HG02588 (cell line): ENCODE data around the gene SZT2.

Source experiments
- ATAC-seq: cut with Tn5 transposase; IDR thresholded peaks from one replicate; pipeline ENCODE4 v1.9.1; 2021; ENCODE audit warnings: mild to moderate bottlenecking, moderate library complexity; ENCODE audit not compliant: unreplicated experiment

The SZT2 gene

DNA sequence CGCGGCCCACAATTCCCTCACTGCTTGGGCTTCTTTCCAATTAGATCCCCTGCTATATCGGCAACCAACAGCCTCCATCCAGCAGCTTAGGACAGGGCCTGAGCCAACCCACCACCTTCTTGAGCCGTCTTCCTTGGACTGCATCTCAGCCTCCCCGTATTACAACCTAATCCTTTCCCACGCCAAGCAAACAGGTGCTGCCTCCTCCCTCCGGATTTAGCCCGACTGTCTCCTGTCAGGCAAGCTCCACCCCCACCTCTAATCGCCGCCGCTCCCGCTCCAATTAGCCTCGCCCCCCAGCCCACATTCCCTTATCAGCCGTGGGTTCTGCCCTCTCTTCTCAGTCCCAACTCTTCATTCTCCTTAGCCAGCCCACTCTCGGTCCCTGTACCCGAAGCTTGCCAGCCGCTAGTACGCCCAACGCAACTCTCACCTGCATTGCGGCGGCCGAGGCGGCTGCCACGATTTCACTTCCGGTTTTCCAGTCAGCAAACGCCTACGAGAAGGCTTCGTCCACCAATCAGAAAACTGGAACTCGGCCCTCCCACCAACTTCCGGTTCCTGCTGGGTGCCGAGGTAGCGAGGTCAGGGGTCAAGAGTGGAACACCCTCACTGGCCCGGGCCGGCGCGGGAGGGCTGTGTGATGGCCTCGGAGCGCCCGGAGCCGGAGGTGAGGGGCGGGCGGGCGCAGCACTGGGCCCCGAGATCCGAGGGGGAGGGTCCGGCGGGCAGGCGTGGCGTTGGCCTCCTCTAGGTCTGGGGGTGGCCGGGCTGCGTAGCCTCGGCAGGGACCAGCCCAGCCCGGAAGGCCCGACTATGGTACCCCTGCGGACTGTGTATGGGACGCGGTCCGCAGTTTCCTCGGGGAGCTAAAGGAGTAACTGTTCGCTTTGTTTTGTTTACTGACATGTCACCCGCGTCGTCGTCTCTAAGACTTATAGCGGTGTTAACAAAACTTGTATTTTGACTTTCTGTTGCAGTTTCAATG, at the start of gene SZT2, which contains the start of gene MED8:
Gene SZT2, plus strand, starts transcription at position 574 of the 988 bp plus-strand sequence. Its CDS starts 70 bp downstream, at position 644.
Gene MED8, minus strand, starts transcription at position 475 of the 988 bp plus-strand sequence. Its CDS starts 36 bp downstream, at position 439.
- peak; percentile 88 for ATAC-seq

DNA sequence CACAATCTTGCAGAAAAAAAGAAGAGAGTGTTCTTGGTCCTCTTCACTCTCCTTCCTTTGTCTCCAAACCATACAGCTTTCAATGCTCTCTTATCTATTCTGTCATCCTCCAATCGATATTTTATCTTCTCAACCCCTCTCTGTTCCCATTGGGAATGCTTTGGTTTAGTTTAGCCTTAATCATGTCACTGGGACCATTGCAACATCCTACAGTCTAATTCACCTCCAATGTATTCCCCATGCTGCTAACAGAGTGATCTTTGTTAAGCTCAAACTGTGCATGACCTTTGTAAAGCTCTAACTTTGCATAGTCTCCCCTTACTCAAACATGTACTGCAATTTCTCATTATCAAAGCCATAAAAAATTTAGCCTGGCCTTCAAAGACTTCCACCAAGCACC, 49.1 kb upstream of the SZT2 start:
- no peak for ATAC-seq

DNA sequence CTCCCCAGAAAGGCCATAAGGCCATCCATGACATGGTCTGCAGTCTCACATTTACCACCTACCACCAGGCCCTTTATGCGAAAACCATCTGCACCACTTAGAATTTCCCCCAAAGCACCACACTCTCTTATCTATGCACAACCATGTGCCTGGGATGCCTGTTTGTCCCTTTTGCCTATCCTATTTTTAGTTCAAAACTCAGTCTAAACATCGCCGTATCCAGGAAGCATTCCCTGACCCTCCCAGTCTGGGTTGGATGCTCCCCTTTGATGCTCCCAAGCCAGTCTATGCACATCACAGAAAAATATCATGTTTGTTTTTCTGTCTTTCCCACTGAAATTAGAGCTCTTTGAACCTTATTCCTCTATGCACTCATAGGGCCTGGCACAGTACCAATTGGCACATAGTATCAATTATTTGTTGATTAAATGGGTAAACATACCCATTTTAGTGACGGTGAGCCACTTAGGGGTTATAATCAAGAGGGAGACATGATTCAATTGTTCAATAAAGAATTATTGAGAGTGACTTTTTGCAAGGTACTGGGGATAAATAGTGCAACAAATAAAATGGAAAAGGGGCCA, 45.3 kb upstream of the SZT2 start:
- no peak for ATAC-seq

DNA sequence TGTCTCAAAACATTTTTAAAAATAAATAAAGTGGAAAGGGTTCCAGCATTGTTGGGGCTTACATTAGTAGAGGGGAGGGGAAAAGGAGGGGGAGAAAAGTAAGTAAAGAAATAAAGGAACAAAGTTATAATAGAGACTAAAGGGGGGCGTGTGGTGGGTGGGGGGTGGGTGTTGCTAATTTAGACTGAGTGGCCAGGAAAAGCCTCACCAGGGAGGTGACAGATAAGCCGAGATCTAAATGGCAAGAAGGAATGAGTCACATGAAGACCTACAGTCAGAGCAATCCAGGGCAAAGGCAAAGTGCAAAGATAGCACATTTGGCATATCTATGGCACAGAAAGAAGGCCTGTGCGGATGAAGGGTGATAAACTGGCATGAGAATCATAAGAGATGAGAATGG, 44.6 kb upstream of the SZT2 start:
- no peak for ATAC-seq

DNA sequence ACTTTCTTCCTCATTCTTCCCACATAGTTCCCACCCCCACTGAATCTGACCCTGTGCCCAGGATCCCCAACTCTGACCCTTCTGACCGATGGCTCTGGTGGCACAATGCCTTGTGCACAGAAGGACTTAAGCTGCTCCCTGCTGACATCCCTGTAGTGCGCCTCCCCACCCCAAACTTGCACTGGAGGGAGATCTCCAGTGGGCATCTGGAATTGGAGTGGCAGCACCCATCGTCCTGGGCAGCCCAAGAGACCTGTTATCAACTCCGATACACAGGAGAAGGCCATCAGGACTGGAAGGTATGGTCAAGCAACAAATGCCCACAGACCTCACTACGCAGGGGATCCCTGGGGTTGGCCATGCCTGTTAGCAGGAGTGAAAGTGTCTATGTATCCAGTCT, 43.1 kb upstream of the SZT2 start:
- no peak for ATAC-seq

DNA sequence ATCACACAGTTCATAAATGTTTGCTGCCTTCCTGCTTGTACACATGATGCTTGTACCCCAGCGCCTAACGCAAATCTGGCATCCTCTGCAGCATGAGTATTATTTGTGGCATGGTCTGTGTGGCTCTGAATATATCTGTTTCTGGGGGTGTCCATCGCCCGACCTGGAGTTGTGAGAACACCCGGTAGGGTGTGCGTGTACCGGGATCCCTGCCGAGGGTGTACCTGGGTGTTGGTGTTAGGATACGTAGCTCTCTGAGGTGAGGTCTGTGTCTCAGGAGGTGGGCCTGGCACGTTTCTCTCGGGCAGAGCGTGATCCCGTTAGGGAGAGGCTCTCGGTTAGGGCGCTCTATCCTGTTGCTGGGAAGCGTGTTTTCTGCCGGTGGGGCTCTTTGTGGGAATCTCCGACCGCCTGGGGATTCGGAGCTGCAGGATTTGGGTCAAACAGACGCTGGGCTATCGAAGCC, 41.3 kb upstream of the SZT2 start:
- ATAC-seq = no peak

DNA sequence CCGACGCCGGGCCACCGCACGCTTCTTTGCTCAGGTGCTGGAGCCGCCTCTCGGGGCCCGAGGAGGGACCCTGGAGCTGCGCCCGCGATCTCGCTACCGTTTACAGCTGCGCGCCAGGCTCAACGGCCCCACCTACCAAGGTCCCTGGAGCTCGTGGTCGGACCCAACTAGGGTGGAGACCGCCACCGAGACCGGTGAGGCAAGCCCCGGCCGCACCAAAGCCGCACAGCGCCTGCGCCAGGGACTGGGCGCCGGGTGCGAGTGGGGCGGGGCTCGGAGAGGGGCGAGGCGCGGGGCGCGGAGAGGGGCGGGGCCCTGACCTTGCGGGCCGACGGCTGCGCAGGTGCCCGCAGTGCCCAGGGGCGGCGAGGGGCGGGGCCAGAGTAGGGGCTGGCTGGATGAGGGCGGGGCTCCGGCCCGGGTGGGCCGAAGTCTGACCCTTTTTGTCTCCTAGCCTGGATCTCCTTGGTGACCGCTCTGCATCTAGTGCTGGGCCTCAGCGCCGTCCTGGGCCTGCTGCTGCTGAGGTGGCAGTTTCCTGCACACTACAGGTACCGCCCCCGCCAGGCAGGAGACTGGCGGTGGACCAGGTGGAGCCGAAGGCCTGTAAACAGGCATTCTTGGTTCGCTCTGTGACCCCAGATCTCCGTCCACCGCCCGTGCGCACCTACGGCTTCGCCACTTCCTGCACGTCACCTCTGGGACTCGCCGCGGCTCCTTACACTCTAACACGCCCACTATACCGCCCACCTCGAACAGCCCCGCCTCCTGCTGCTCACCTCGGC, 40.7 kb upstream of the SZT2 start:
- no peak for ATAC-seq

DNA sequence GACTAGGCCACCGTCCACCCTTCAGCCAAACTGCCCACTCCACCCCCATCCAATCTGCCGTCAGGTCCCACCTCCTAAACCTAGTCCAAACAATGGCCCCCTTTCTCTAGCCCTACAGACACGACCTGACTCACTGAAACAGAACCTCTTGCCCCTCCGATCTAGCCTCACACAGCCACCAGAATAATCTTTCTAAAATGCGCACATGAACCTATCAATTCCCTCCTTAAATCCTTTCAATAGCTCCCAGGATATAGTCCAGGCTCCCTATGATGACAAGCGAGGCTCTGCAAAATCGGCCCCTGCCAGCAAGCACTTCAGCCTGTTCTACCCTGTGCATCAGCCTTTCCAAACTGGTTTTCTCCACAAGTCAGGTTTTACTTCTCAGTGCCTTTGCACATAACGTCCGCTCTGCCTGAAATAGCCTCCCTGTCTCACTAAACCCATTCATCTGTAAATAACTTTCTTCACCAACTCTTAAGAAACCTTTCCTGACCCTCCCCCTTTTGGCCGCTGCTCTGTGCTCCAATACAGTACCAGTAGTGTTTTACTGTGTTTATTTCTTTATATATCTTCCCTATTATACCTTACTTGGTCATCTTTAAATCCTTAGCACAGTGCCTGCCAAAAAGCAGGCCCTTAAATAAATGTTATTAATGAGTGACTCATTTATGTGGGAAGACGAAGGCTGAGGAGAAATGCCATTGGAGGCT, 39.9 kb upstream of the SZT2 start:
- ATAC-seq = no peak

DNA sequence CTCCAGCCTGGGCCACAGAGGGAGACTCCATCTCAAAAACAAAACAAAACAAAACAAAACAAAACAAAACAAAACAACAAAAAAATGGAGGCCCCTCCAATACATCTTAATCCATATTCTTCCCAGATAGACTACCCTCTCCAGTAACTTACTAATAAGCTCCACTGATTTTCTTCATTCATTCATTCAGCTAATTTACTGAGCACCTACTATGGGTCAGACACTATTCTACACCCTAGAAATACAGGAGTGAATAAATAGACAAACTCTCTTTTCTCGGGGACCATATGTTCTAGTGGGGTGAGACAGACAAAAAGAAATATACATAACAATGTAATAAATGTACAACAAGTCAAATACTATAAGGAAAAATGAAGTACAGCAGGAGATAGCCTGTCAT, 38.7 kb upstream of the SZT2 start:
- ATAC-seq = no peak

DNA sequence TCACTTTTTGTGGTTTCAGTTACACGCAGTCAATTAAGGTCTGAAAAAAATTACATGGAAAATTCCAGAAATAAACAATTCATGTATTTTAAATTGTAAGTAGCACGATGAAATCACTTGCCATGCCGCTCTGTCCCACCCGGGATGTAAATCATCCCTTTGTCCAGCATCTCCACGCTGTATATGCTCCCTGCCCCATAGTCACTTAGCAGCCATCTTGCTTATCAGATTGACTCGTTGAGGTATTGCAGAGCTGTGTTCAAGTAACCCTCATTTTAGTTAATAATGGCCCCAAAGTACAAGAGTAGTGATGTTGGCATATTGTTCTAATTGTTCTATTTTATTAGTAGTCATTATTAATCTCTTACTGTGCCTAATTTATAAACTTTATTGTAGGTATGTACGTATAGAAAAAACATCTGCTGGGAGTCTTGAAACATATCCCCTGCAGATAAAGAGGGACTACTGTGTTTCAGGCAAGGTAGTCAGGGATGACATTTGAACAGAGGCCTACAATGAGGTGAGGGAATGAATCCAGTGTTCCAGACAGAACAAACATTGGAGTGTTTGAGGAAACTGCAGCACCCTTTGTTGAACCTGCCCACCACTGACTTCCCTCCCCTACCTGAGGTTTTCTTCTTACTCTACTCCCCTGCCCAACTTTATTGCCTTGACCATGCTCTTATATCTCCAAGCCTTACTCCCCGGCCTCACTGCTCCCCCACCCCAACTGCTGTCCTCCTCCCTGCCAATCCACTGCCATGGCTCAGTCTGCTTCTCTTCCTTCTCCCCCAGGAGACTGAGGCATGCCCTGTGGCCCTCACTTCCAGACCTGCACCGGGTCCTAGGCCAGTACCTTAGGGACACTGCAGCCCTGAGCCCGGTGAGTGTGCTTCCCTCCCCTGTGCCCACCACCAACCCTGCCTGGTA, 38.0 kb upstream of the SZT2 start:
- no peak for ATAC-seq

DNA sequence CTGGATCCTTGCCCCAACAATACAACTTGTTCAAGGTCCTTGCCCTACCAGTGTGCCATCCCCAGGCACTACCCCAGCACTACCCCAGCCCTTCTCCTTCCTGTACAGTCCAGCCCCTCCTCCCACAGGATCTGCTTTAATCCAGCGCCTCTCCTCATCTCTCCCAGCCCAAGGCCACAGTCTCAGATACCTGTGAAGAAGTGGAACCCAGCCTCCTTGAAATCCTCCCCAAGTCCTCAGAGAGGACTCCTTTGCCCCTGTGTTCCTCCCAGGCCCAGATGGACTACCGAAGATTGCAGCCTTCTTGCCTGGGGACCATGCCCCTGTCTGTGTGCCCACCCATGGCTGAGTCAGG, 37.4 kb upstream of the SZT2 start:
- ATAC-seq = no peak

DNA sequence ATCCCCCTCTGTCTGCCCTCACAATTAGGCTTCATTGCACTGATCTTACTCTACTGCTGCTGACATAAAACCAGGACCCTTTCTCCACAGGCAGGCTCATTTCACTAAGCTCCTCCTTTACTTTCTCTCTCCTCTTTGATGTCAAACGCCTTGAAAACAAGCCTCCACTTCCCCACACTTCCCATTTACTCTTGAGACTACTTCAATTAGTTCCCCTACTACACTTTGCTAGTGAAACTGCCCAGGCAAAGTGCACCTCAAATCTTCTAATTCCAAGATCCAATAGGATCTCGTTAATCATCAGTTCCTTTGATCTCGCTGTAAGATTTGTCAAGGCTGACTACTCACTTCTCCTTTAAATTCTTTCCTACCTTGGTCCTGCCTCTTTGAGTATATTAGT, 36.8 kb upstream of the SZT2 start:
- no peak for ATAC-seq

DNA sequence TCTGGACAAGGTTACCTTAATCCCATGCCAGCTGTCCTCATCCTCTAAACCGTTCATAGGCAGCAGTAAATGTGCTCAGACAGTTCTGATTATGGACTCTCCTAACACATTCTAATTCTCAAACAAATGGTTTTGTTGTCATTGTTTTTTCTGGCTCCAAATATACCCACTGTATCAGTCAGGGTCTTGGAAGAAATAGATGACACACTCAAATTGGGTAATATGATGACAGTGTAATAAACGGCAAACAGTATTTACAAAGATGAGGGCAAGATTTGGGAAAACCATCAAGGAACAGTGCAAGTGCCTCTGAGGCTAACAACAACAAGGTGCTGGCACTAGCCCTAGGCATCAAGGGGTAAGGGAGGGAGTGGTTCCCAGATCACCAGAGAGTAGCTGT, 35.2 kb upstream of the SZT2 start:
- ATAC-seq = no peak

DNA sequence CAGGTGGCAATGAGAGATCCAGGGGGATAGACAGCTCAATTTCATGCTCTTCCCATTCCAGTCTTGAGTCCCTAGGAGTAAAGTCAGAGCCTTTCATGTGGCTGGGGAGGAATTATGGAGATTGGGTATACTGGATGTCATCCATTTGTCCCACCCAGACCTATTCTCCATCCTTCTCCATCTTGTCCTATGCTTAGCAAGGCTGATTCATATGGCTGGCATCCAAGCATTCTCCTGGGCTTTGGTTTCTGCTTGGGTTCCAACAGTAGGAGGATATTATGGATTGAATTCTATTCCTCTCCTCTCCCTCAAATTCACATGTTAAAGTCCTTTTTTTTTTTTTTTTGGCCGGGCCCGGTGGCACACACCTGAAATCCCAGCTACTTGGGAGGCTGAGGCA, 34.8 kb upstream of the SZT2 start:
- ATAC-seq = no peak

DNA sequence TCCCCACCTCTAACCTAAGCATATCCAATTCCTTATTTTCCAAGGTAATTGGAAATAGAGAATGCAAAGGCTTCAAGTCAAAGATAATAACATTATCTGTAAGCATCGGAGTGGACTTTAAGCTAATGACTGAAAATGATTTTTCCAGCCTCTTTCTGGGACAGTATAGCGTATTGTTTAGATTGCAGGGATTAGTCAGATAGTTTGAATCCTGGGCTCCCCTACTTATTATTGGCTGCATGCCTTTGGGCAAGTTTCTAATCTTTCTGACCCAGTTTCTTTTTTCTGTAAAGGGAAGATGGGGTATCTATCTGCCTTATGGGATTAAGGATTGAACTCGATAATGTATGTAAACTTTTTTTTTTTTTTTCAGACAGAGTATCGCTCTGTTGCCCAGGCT, 32.4 kb upstream of the SZT2 start:
- ATAC-seq = no peak

DNA sequence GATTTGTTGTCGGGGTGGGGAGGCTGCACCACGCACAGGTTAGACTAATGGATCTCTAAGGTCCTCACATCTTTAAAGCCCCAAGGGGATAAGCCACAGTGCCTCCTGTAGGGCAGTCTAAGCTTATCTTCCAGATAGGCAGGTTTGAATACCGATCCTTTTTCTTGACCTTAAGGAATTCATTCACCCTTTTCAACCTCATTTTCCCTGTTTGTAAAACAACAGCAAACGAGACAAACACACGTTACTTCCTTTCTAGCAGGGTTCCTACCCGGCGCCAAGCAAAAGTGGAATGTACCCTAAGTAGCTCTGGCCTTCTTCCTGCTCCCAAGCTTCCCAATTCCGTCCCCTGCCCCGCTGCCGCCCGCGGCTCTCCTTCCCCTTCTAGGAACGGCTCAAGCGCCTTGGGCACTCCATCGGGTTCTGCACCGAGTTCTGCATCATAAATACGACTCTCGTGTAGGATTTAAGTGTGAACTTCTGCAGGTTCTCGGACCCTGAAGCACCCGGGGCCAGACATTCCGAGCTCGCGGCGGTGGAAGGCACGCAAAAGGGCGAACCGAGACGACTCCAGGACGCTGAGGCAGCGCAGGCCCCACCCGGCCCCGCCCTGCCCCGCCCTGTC, 31.5 kb upstream of the SZT2 start:
- peak; percentile 16 for ATAC-seq

DNA sequence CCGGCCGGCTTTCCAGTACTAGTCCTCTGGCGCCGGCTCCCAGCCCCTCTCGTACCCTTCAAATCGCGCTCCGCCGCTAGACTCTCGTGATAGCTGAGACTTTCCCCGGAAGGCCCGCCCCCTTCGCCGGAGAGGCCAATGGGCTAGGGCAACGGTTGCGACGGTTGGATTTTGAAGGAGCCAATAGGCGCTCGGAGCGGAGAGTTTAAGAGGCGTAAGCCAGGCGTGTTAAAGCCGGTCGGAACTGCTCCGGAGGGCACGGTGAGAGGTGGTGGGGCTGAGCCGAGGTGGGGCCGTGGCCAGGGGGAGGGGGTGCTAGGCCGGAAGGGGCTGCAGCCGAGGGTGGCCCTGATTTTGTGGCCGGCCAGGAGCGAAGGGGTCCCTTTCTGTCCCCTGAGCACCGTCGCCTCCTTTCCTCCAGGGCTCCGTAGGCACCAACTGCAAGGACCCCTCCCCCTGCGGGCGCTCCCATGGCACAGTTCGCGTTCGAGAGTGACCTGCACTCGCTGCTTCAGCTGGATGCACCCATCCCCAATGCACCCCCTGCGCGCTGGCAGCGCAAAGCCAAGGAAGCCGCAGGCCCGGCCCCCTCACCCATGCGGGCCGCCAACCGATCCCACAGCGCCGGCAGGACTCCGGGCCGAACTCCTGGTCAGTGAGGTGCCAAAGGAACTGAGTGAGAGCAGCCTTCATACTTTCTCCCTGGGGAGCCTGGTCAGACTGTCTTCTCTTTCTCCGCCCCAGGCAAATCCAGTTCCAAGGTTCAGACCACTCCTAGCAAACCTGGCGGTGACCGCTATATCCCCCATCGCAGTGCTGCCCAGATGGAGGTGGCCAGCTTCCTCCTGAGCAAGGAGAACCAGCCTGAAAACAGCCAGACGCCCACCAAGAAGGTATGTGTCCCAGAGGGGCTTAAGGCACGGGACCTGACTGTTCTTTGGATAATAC, 30.7 kb upstream of the SZT2 start, which contains the start of gene CDC20:
Gene CDC20, plus strand, starts transcription at position 236 of the 948 bp plus-strand sequence. Its CDS starts 235 bp downstream, at position 471.
- ATAC-seq = peak; percentile 91

DNA sequence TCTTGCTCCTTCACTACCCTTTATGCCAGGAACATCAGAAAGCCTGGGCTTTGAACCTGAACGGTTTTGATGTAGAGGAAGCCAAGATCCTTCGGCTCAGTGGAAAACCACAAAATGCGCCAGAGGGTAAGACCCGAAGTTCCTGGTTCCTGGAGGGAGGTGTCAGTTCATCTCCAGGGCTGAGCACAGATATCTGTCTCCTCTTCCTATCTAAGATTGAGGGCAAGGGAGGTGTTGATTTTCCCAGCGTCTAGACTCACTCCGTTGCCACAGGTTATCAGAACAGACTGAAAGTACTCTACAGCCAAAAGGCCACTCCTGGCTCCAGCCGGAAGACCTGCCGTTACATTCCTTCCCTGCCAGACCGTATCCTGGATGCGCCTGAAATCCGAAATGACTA, 30.0 kb upstream of the SZT2 start:
- ATAC-seq = no peak
